Stimulated activated naive CD4-positive, alpha-beta T cell treated with Interleukin-2 at 50 U/mL for 16 hours (primary cell): ENCODE data around the gene TNS3.
"Not testable (repeated sequence)": the region's sequence is repeated elsewhere in the genome, so short reads cannot be mapped to it uniquely, and the experiment has no call there.

Source experiments
- DNase-seq: peaks from one replicate; lab custom pipeline; 2025; lab: John Stamatoyannopoulos, UW

The TNS3 gene

DNA sequence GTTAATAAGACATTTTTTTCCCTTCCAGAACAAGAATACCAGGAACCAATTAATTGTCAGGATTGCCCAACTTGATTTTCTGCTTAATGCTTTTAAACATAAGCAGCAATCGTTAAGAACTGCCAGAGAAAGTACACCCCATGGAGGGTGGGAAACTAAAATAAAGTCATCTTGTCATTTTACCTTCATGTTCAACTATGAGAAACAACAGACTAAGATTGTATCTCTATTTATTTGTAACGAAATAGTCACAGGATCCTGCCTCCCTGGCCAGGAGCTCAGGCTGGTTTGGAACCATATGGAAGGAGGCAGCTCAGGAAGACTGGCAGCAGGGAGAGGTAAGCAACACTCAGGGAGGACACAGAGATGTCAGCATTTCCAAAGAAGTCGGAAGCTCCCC lies 129.6 kb downstream of the TNS3 start:
- no peak for DNase-seq

DNA sequence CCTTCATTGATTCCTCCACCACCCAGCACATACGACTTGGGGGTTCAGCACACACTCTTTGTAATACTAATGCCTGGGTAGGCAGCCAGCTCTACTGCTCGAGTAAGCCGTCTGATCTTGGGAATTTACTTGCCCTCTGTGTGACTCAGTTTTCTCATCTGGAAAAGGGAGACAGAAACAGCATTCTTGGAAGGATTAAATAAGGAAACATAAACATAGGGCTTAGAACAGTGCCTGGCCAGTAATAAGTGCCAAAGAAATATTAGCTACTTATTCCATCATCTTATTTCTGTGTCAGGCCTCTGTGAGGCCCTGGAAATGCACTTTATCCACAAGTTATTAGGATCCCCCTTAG lies 130.1 kb downstream of the TNS3 start:
- no peak for DNase-seq

DNA sequence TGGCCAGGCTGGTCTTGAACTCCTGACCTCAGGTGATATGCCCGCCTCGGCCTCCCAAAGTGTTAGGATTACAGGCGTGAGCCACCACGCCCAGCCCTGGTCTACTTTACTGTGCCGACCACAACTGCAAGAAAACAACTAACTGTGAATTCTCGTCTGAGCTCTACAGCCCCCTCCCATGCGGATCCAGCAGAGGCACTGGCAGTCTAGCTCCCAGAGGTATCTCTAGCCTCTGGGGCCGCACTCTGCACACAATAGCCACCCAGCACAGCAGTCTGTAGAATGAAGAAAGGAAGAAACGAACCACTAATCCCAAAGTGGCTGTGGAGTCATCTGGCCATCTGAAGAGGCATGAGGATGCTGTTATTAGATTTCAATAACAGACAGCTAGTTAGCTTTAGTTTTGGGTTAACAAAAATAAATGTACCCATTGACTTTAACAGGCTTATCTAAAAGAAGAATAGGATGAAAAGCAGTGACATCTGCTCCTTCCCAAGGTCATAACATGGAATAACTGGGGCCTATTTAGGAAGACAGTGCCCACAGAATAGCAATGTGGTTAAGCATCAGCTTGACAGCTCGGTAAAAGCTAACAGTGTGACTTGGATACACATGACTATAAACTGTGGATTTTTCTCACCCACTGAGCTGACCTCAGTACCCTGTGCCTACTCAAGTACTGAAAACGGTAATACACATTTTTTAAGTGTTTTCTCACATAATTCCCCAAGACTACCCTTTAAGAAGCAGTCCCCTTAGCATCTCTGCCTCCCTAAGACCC lies 131.9 kb downstream of the TNS3 start:
- DNase-seq: no peak

DNA sequence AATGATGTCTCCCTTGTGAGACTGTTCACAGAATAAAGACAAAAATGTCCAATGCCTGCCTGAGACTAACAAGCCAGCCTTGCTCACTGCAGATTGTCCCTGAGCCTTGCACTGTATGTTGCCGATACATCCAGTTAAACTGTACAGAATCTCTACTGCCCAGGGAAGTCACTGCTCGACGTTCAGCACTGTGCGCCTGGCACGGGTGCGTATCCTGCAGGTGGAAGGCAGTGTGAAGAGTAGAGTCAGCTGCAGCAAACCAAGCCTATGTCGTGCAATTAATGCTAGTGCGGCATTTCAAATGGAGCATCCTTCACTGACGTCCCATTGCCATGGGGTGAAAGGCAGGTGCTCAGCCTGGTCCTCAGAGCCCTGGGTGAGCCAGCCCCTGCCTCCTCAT lies 132.9 kb downstream of the TNS3 start:
- no peak for DNase-seq

DNA sequence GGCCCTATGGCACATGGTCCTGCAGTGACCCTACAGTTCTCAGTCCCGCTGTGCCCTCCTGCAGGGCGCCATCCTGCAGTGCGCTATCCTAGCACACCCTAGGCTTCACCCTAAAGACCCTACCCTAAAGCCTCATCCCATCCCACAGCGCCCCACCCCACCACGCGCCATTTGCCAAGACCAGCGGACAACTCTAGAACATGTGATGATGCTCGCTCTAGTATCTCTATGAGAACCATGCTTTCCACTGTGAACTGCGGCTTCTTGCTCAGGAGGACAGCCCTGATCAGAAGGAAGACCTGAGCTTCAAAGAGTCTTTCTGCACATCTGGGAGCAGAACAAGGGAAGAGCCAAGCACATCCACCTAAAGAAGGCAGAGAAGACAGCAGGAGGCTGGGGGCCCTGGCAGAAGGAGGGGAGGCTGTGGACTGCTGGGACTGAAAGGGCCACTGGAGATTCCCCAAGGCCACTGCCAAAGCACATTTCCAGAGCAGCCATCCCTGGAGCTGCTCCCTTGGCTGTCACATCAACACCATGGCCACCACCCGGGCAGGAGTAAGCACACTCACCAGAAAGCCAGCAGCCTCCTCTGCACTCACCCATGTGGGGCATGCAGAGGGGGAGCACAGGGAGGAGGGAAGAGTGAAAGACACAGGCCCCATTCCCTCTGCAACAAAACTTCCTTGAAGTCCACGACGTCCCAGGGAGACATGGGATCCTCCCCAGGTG lies 134.1 kb downstream of the TNS3 start:
- DNase-seq: no peak

DNA sequence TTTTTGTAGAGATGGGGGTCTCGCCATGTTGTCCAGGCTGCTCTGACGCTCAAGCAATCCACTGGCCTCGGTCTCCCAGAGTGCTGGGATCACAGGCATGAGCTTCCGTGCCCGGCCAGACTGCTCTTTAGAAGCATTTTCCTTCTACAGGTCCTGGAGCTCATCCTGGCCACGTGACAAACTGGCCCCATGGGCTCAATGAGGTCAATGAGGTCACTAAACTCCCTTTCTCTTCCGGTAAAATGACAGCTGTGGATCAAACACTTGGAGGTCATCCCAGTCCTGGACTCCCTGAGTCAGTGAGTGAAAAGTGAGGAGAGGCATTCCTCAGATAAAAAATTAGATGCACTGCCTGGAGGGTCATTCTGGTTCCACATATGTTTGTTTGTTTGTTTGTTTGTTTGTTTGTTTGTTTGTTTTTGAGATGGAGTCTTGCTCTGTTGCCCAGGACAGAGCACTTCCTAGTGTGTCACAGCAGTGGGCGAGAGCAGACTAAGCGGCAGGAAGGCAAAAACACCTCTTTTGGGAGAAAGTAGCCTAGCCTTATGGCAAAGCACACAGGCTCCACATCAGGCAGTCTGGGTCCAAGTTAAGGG lies 134.9 kb downstream of the TNS3 start:
- DNase-seq: no peak

DNA sequence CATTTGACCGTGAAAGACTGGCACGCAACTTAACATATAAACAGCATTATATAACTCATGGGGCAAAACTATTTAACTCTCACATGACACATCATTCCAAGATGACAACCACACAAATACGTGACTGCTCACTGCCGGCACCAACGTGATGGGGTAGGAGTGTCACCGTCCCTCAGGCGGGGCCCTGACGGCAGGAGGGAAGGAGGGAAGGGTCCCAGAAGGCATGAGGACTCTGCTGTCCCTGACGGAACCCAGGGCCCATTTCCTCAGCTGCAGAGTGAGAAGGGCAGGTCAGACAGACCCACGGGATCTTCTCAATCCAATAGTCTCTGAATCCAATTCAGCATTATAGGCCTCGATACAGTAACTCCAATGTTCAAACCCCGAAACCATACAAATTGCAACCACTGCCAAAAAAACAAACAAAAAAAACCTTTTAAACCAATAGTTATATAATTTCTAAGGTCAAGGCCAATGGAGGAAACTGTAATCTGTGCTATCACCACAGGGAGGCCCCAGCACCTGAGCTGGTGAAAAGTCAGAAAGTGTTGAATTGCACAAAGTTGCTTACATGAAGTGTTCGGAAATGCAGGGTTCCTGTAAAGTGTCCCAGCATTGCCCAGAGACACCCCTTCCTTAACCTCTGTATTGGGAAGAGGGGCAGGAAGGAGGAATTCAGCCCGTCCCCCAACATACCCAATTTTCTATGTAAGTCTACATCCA lies 137.4 kb downstream of the TNS3 start:
- DNase-seq: no peak

DNA sequence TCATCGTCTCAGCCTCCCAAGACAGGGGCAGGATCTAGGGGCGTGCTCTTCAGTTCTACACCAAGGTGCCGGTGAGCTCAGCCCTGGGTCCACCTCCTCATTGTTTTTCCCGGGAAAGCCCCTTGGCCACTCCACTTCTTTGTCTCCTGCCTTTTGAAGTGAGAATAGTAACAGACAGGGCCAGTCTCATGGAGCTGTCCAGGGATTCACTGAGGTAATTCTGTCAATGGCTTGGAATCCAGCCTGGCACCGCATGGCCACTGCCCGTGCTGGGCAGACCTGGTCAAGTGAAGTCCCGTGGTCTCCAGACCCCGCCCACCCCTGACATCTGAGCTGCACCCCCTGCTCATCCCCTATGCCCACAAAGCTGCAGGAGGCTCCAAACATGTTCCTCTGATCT lies 138.9 kb downstream of the TNS3 start:
- DNase-seq: no peak

DNA sequence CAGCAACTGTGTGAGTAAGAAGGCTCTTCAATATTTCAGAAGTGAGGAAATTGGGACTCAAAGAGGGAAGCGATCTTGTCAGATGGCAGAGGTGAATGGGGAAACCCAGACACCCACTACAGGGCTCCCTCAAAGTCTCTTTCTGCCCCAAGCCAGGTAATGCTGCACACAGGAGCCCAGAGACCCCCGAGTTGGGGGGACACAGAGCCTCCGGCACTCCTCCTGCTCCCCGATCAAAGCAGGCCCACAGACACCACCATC lies 139.4 kb downstream of the TNS3 start:
- no peak for DNase-seq

DNA sequence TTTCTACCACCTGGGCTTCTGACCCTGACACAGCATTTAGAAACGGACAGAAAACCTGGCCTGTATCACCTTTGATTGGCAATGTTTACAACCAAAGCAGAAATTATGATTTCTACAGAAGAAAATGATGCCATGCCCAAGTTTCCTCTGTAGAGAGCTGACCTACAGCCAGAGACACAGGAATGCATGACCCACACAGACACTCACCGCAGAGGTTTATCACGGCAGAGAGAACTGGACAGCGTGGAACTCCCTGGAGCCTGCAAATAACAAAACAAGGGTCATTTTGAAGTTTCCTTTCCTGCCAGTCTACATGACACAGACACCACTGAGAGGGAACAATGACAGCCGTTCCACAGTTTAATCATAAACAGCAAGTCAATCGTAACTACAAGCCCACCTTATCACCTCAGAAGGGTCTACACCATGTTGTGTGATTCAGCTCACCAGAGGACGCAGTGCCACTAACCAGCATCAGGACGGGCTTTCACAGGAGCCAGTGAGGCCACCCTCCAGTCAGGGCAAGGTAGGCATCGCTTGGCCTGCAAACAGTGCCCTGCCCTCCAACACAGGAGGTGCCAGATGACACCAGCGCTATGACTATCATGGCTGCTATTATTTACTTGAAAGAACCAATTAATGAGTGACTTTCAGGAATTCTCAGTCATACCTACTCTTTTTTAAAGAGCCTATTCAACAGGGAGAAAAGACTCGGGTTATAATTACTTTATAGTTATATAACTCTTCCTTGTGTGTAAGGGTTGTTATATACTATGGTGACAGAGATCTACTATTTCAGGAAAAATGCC lies 139.9 kb downstream of the TNS3 start:
- DNase-seq: no peak

DNA sequence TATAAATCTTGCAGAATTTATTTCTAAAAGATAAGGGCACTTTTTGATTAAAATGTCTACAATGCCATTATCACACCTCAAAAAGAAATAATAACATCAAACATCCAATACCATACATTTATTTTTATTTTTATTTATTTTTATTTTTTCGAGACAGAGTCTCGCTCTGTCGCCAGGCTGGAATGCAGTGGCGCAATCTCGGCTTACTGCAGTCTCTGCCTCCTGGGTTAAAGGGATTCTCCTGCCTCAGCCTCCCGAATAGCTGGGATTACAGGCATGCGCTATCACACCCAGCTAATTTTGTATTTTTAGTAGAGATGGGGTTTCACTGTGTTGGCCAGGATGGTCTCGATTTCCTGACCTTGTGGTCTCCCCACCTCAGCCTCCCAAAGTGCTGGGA lies 140.9 kb downstream of the TNS3 start:
- not testable (repeated sequence) for DNase-seq

DNA sequence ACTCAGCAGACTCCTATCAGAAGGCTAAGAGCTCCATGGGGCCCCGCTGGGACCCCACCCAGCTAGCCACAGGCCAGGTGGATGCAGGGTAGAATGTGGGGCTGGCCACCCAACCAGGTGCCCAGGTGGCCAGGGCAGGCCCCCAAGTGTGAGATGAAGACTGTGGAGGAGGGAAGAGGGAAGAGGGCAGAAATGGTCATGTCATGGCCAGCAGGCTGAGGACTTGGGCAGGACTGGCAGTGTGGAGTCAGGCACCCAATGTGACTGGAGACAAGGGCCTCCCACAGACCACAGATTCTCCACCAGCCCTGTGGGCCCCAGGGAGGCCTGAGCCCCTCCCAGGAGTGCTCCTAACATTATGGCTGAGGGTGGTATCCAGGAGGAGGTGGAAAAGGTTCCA lies 141.6 kb downstream of the TNS3 start:
- no peak for DNase-seq

DNA sequence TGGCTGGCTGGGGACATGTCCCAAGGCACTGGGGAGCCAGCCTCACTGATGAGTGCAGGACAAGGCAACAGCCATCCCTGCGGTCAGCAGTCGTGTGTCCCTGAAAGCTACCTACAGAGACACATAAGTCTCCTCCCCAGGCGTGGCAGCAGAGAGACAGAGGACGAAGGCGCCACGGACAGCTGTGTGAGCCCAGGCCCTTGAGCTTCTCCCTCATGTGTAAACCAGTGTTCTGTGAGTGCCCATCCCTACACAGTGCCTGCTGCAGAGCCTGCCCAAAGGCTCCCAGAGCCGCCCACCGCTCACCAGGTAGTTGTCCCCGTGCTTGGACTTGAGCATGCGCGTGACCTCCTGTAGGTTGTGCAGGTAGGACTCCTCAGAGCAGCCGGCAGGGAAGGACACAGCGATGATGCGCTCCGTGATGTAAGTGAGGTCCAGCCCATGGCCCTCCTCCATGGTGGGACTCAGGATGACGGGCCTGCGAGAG lies 142.7 kb downstream of the TNS3 start:
- DNase-seq: no peak

DNA sequence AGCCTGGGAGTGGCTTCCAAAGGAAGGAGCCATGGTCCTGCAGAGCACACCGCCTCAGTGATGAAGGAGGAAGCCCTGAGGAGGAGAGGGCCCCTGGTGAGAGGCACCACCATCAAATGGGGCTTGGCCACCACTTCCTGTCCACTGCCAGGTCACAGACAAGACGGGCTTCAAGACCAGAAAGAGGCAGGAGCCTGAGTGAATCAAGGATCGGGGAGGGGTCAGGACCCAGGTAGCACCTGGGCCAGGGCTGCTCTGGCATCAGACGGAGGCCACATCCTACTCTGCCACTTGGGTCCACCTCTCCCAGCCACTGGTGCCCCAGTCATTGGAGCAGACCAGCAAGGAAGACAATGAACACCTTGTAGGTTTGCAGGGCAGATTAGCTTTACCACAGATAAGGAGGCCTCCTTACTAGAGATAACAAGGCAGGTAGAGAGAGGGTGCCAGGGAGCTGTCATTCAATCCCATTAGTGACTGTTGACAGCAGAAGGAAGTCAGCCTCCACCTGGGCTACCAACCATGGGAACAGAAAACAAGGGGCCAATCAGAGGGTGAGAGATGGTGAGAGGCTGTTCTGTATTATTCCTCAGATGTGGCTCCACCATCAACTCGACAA lies 143.4 kb downstream of the TNS3 start:
- no peak for DNase-seq

DNA sequence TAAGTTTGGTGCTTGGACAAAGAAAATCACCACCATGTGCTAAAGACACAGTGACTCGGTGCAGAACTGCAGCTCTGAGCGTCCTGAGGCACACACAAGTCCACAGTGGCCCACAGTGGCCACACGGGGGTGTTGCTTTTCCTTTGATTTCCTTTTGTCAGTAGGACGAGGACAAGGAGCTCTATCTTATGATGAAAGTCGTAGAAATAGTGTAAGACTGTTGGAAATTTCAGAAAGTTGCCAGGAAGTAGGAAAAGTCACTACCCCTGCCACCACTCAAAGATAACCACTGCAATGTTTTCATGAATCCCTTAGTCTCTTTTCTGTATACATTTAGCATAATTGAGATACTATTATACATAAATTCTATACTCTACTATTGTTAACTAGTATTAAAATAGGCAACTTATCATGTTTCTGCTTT lies 146.0 kb downstream of the TNS3 start:
- no peak for DNase-seq

DNA sequence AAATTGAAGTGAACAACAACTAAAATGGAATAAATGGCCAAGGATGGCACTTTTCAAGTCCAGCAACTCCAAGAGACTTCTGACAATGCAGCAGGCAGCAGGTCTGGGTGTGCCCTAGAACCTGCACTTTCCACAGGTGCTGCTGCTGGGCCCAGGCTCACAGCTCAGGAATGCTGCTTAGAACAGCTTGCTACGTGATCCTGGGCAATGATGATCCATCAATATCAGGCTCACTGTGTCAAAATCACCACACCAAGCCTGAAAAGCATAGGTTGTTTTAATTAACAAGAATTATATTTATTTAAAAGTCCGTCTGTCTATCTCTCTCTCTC lies 148.4 kb downstream of the TNS3 start:
- no peak for DNase-seq

DNA sequence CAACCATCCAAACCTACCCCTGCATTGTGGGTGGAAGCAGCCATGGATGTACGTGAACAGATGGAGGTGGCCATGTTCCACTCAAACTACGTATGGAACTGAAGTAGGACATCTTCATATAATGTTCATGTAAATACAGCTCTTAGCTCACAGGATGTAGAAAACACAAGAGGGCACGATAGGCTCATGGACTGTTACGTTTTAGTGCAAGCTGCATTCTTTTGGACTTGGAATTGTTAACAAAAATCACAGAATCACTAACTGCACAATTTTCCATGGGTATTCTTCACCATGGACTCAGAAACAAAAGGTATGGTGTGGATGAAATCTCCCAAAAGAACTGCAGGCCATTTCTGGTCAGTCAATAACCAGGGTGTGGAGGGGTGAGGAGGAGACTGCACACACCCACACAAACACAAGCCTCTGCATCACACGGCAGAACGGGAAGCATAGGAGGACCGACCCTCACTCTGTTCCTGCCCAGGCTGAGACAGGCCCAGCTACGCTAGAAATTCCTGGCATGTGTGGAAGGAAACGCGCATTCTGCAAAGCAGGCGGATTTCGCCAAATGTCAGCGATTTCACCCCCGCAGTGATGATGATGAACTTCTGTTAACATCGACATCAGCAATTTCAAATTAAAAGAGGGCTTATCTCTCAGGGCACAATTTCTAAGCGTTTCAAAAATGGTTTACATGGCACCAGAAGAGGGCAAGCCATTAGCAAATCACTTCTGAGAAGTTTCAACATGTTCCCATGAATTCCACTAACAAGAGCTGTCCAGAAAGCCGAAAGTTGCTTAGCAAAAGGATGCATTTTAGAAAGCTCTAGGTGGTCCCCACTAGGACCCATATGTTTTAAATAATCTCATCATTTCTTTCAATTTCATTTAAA lies 149.0 kb downstream of the TNS3 start:
- DNase-seq: no peak

DNA sequence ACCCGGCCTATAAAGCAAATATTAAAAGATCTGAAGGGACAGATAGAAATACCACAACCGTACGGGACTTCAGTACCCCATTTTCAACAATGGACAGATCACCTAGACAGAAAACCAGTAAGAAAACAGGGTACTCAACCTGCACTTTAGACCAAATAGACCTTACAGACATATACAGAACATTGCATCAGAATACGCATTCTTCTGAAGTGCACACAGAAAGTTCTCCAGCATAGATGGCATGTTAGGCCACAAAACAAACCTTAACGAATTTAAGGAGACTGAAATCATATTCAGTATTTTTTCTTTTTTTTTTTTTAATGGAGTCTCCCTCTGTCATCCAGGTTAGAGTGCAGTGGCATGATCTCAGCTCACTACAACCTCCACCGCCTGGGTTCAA lies 151.5 kb downstream of the TNS3 start:
- no peak for DNase-seq

DNA sequence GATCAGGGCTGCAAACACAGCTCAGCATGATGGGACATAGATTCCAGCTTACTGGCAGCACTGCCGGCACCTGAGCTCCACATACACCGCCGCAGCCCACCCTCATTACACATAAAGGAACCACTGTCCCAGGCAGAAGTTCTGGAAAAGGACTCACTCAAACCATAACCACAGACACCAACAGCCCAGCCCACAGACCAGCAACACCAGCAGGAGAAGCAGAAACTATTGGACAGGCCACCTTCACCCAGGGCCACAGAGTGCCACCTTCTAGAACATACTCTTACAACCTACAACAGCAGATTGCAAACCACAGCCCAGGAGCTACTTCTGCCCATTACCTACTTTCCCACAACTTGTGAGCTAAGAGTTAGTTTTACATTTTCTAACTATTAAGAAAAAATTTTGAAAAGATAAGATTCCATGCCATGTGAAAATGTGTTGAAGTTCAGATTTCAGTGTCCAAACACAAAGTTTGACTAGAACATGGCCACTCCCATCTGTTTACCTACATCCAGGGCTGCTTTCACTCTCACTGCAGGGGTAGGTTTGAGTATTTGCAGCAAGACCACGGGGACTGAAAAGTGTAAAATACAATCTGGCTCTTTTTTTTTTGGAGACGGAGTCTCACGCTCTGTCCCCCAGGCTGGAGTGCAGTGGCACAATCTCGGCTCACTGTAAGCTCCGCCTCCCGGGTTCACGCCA lies 153.0 kb downstream of the TNS3 start:
- DNase-seq: no peak
